K562 (cell line): ENCODE measurements around the gene ZRANB3. TPM values are rescaled to one million over a fixed set of nuclear protein-coding genes. Genes with fewer than 3 reads are reported as not detected.

Experiments
- ERF ChIP-seq: fragments of 450-650 bp; formaldehyde crosslinking; IDR thresholded peaks from 2 replicates; pipeline ENCODE4 v1.4.0; 2020; ENCODE audit warnings: mild to moderate bottlenecking, mixed read lengths
- PCBP1 ChIP-seq: fragments of 200-400 bp; formaldehyde crosslinking; IDR thresholded peaks from 2 replicates; pipeline ENCODE4 v1.6.1; 2018; ENCODE audit warnings: mild to moderate bottlenecking, low read depth, low read length; ENCODE audit not compliant: poor library complexity, severe bottlenecking
- POLR2G ChIP-seq: fragments of 200-400 bp; formaldehyde crosslinking; IDR thresholded peaks from 2 replicates; pipeline ENCODE4 v1.6.1; 2017; ENCODE audit warnings: low read depth, mild to moderate bottlenecking, antibody characterized with exemption, low read length, moderate library complexity
- SETDB1 ChIP-seq: IDR thresholded peaks from one replicate; pipeline ENCODE4 v1.6.1; 2012; ENCODE audit warnings: low read length, control low read depth, inconsistent platforms
- U2AF2 ChIP-seq: fragments of 200-400 bp; formaldehyde crosslinking; optimal IDR thresholded peaks from 2 replicates; pipeline ENCODE3; 2017; ENCODE audit warnings: low read depth, mild to moderate bottlenecking, low read length
- ZNF408 ChIP-seq: fragments of 250-450 bp; sonication (Bioruptor Pico); IDR thresholded peaks from 2 replicates; pipeline ENCODE4 v1.4.0; 2020; ENCODE audit warnings: low read depth, mild to moderate bottlenecking, moderate library complexity
- ZNF41 ChIP-seq: fragments of 250-450 bp; sonication (Bioruptor Pico); conservative IDR thresholded peaks from 2 replicates; pipeline ENCODE4 v1.4.0; 2020; ENCODE audit warnings: mild to moderate bottlenecking
- ZNF444 ChIP-seq: fragments of 250-450 bp; sonication (Bioruptor Pico); IDR thresholded peaks from 2 replicates; pipeline ENCODE4 v1.4.0; 2020; ENCODE audit warnings: mild to moderate bottlenecking, moderate library complexity
- polyA plus RNA-seq, 8 experiments: library from polyadenylated mRNA; depleted of rRNA in 4 of 8; stranded (reverse) in 5 of 8; unstranded in 3 of 8; fragments of >200 nt; fragmentation: Nextera tagmentation in 2 of 8; fragmentation: Illumina TruSeq in 1 of 8; extraction: Ambion mirVana in 2 of 8; extraction: Trizol in 1 of 8; gene quantifications; 2 replicates each; pipeline versions ENCODE4 v1.2.1 to v1.2.3, GENCODE V29; 2011 to 2014; ENCODE audit warnings: inconsistent platforms in 1 of 8, missing spikeins in 1 of 8
- total RNA-seq, 7 experiments: library from RNA; depleted of rRNA in 6 of 7; stranded (reverse); fragments of >200 nt in 6 of 7; fragmentation: Illumina TruSeq in 2 of 7; extraction: Trizol in 2 of 7; gene quantifications; 2 replicates each; pipeline versions ENCODE4 v1.2.1 to v1.2.3, GENCODE V29; 2011 to 2021; ENCODE audit warnings: low replicate concordance in 1 of 7
- TF ChIP-seq, protein P1 (sequence below), 2 experiments: fragments of 450-650 bp in 1 of 2; sonication (generic) in 1 of 2; formaldehyde crosslinking in 1 of 2; IDR thresholded peaks in 1 of 2; conservative IDR thresholded peaks in 1 of 2; 2 replicates each; pipeline versions ENCODE4 v1.6.1 to v1.8.1; 2016 to 2023; ENCODE audit warnings: mild to moderate bottlenecking in 2 of 2, moderate library complexity in 2 of 2, inconsistent platforms in 1 of 2, missing genetic modification reagents in 1 of 2
- TF ChIP-seq, protein P2 (sequence below): fragments of 450-650 bp; IDR thresholded peaks from 2 replicates; pipeline ENCODE4 v1.6.1; 2016

Gene ZRANB3
- total and polyA plus RNA-seq, 9 of the 15 experiments (the other 6 are each of a cell fraction or from before 2014, with no cell fraction given), result 8.6 to 21.3 (median 14.7) TPM

DNA sequence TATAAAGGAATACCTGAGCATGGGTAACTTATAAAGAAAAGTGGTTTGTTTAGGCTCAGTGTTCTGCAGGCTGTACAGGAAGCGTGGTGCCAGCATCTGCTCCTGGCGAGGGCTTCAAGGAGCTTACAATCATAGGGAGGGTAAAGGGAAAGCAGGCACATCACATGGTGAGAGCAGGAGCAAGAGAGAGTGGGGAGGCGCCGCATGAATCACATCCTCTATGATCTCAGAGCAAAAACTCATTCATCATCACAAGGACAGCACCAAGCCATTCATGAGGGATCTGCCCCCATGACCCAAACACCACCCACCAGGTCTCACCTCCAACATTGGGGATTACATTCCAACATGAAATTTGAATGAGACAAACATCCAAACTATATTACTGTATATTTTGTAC is 32.8 kb upstream of the ZRANB3 start (continued):
- TF ChIP-seq, protein P1, sequence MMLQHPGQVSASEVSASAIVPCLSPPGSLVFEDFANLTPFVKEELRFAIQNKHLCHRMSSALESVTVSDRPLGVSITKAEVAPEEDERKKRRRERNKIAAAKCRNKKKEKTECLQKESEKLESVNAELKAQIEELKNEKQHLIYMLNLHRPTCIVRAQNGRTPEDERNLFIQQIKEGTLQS (IDR thresholded peaks at IDR 0.05), result peak; percentile 84
- TF ChIP-seq, protein P1 (CRISPR knock-in tag; conservative IDR thresholded peaks at IDR 0.05), result no peak
- no peak for TF ChIP-seq PCBP1
- TF ChIP-seq, protein P2, sequence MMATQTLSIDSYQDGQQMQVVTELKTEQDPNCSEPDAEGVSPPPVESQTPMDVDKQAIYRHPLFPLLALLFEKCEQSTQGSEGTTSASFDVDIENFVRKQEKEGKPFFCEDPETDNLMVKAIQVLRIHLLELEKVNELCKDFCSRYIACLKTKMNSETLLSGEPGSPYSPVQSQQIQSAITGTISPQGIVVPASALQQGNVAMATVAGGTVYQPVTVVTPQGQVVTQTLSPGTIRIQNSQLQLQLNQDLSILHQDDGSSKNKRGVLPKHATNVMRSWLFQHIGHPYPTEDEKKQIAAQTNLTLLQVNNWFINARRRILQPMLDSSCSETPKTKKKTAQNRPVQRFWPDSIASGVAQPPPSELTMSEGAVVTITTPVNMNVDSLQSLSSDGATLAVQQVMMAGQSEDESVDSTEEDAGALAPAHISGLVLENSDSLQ, result peak; percentile 82
- no peak for TF ChIP-seq ZNF408
- TF ChIP-seq ZNF41 (CRISPR knock-in tag), result no peak
- no peak for TF ChIP-seq U2AF2
- TF ChIP-seq POLR2G, result no peak
- TF ChIP-seq ZNF444 (CRISPR knock-in tag), result no peak
- TF ChIP-seq SETDB1, result no peak
- TF ChIP-seq ERF (CRISPR knock-in tag), result no peak
